GM18951 (cell line): ENCODE results near the gene HMGB3.

ENCODE experiments used
- POLR2A ChIP-seq: IDR thresholded peaks from 4 replicates; pipeline ENCODE4 v1.6.1; 2011; ENCODE audit warnings: mild to moderate bottlenecking; ENCODE audit not compliant: insufficient read length, insufficient read depth; ENCODE audit errors: extremely low read depth
- in situ Hi-C: fragments of 300-500 bp; cut with MboI; formaldehyde crosslinking; loops from one replicate; pipeline ENCODE4 v1.12.0; 2022; ENCODE audit warnings: low sequenced_read_pairs, mixed read lengths, inconsistent platforms; ENCODE audit not compliant: unreplicated experiment

The HMGB3 gene

GRCh38 chrX:150989420-150989819 is 6.3 kb downstream of the HMGB3 start:
- in situ Hi-C loops = loop anchor here (25.0 kb wide), 1 partner anchor 227 kb away; no protein-coding TSS in a partner anchor
- no peak for TF ChIP-seq POLR2A

GRCh38 chrX:150990910-150991309 is 7.8 kb downstream of the HMGB3 start:
- in situ Hi-C loops = loop anchor here (25.0 kb wide), 1 partner anchor 229 kb away; no protein-coding TSS in a partner anchor
- TF ChIP-seq POLR2A = no peak

- in situ Hi-C loops = no loop called here
Observed at GRCh38 chrX:151000861-151001331, 17.8 kb downstream of the HMGB3 start.

GRCh38 chrX:151004085-151004484 is 20.9 kb downstream of the HMGB3 start:
- in situ Hi-C loops = no loop called here
- no peak for TF ChIP-seq POLR2A

More at GRCh38 chrX:151000861-151001331, 17.8 kb downstream of the HMGB3 start:
- no peak for TF ChIP-seq POLR2A

GRCh38 chrX:151006410-151007109 is 23.4 kb downstream of the HMGB3 start:
- TF ChIP-seq POLR2A = no peak
- in situ Hi-C loops = no loop called here

- in situ Hi-C loops = no loop called here
- TF ChIP-seq POLR2A = no peak
Observed at GRCh38 chrX:151009582-151009981, 26.4 kb downstream of the HMGB3 start.

GRCh38 chrX:151013164-151013743 is 30.1 kb downstream of the HMGB3 start:
- no peak for TF ChIP-seq POLR2A
- in situ Hi-C loops = no loop called here

- in situ Hi-C loops = no loop called here
- TF ChIP-seq POLR2A = no peak
Observed at GRCh38 chrX:151015684-151016083, 32.5 kb downstream of the HMGB3 start.

GRCh38 chrX:151019856-151020255 is 36.7 kb downstream of the HMGB3 start:
- no peak for TF ChIP-seq POLR2A
- in situ Hi-C loops = no loop called here

- in situ Hi-C loops = no loop called here
- TF ChIP-seq POLR2A = no peak
Observed at GRCh38 chrX:151030845-151031244, 47.7 kb downstream of the HMGB3 start.

- no peak for TF ChIP-seq POLR2A
- in situ Hi-C loops = no loop called here
Observed at GRCh38 chrX:151031391-151031975, 48.3 kb downstream of the HMGB3 start.

- in situ Hi-C loops = no loop called here
- TF ChIP-seq POLR2A = no peak
Observed at GRCh38 chrX:151039351-151039750, 56.2 kb downstream of the HMGB3 start.
